GM12874 (cell line): ENCODE results near the gene ANO6.

Source experiments
- CTCF ChIP-seq: IDR thresholded peaks from 2 replicates; pipeline ENCODE4 v1.5.1; 2011; ENCODE audit warnings: low read depth, mild to moderate bottlenecking, control low read depth, low read length, moderate library complexity; ENCODE audit not compliant: insufficient read depth

ANO6 gene

DNA sequence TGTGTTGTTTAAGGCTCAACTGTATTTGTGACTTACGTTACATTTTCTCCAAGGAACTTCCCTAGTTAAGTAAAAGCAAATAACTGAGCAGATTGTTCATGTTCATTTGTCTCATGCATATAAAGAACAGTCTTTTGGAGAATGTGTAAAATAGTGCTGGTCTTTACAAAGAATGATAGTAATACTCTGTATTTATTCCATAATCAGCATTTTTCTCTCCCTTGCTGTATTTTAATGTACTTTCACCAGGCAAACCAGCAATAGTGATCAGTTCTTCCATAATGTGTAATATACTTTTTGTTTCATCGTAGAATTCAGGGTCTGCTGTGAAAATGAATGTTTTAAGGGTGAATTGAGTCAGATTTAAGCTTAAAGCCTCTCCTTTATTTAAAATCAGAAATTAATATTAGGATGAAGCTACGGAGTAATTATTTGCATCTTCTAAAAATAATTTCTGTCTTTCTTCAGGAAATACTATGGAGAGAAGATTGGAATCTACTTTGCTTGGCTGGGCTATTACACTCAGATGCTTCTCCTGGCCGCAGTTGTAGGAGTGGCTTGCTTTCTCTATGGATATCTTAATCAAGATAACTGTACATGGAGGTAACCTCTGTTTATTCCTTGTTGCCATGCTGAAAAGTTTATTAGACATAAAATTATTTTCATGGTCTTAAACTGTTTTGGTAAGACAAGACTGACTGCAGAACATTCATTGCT, 141.1 kb downstream of the ANO6 start:
- TF ChIP-seq CTCF: no peak

- no peak for TF ChIP-seq CTCF
These were observed 141.9 kb downstream of the ANO6 start for GRCh38 chr12:45357539-45358417.

DNA sequence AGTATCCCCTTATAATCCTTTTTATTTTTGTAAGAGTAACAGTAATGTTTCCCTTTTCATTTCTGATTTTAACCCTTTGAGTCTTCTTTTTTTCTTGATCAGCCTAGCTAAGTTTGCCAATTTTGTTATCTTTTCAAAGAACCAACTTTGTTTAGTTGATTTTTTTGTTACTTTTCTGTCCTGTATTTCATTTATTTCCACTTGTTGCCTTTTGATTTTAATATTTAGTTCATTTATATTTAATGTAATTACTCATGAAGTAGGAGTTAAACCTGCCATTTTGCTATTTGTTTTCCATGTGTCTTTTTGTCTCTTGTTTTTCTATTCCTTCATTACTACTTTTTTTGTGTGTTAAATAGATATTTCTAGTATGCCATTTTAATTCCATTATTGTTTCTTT, 146.4 kb downstream of the ANO6 start:
- TF ChIP-seq CTCF: no peak

- no peak for TF ChIP-seq CTCF
These were observed 148.0 kb downstream of the ANO6 start for GRCh38 chr12:45363903-45364302.

GRCh38 chr12:45368841-45369489, 153.1 kb downstream of the ANO6 start:
- no peak for TF ChIP-seq CTCF

- TF ChIP-seq CTCF: no peak
These were observed 161.9 kb downstream of the ANO6 start for GRCh38 chr12:45377815-45378214.

GRCh38 chr12:45379261-45379660, 163.4 kb downstream of the ANO6 start:
- no peak for TF ChIP-seq CTCF
